Tongue (tissue), 2 donors: ENCODE measurements around the gene ACADSB. TPM values are rescaled to one million over a fixed set of nuclear protein-coding genes. Genes with fewer than 3 reads are reported as not detected.

ENCODE experiments used
- DNase-seq: peaks from one replicate; pipeline ENCODE4 v3.0.0-alpha.2; 2015
- total RNA-seq: library from RNA; depleted of rRNA; stranded (reverse); fragments of >200 nt; gene quantifications from one replicate; pipeline ENCODE4 v1.2.3, GENCODE V29; 2014

ACADSB gene
- total RNA-seq, 1 donor from 2014 or later: 24.7 TPM

- DNase-seq: no peak
Observed at GRCh38 chr10:123101872-123102271, 93.1 kb downstream of the ACADSB start.

- DNase-seq: no peak
Observed at GRCh38 chr10:123102673-123103072, 93.9 kb downstream of the ACADSB start.

- DNase-seq: no peak
Observed at GRCh38 chr10:123103944-123104343, 95.1 kb downstream of the ACADSB start.

Other genes starting within 250 kb of the ACADSB start
- gene CUZD1, start 163.1 kb upstream of the ACADSB start, total RNA-seq: 0.31 TPM
- 7.5 TPM for gene FAM24B, start 129.4 kb upstream of the ACADSB start, total RNA-seq
- not detected for gene FAM24A, start 98.4 kb upstream of the ACADSB start, total RNA-seq
- 9.7 TPM for gene C10orf88, start 54.8 kb upstream of the ACADSB start, total RNA-seq
- gene PSTK, start 28.6 kb upstream of the ACADSB start, total RNA-seq: 3.0 TPM
- gene IKZF5, start 211 bp upstream of the ACADSB start, total RNA-seq: 10.6 TPM
- not detected for gene HMX3, start 127.0 kb downstream of the ACADSB start, total RNA-seq
- gene HMX2, start 139.1 kb downstream of the ACADSB start, total RNA-seq: not detected
- gene BUB3, start 145.4 kb downstream of the ACADSB start, total RNA-seq: 94.6 TPM